ENCODE results near the gene ZBTB32.
"Not testable (repeated sequence)": the region's sequence is repeated elsewhere in the genome, so short reads cannot be mapped to it uniquely, and the experiment has no call there.

ZBTB32 gene

GRCh38 chr19:35673121-35673804 lies 31.1 kb upstream of the ZBTB32 start:
- Mint-ChIP-seq H3K27ac (no peak overlapping the region), H3K4me3 (peak overlapping the region; percentile 74), H3K36me3 (no peaks in the 10 kb centered on the region), H3K4me1 (peaks cover 7% of the 10 kb centered on the region), H3K9me3 (no peaks in the 10 kb centered on the region), H3K27me3 (peaks cover 31% of the 10 kb centered on the region)
- ATAC-seq (ENCODE audit: low read depth): peak; percentile 75
- DNase-seq (ENCODE audit: low spot score in 2 of 2): no peak

GRCh38 chr19:35675589-35676140 lies 28.7 kb upstream of the ZBTB32 start:
- ATAC-seq (ENCODE audit: low read depth) (no peak), DNase-seq (ENCODE audit: low spot score in 2 of 2) (no peak)
- Mint-ChIP-seq H3K27me3 (peaks cover 25% of the 10 kb centered on the region), H3K27ac (no peak overlapping the region), H3K36me3 (no peaks in the 10 kb centered on the region), H3K4me3 (no peak overlapping the region), H3K9me3 (no peaks in the 10 kb centered on the region), H3K4me1 (peaks cover 7% of the 10 kb centered on the region)

- Mint-ChIP-seq H3K27ac (no peak overlapping the region), H3K4me3 (no peak overlapping the region), H3K9me3 (no peaks in the 10 kb centered on the region), H3K27me3 (no peaks in the 10 kb centered on the region), H3K36me3 (no peaks in the 10 kb centered on the region), H3K4me1 (peaks cover 3% of the 10 kb centered on the region)
- DNase-seq (ENCODE audit: low spot score in 2 of 2) (no peak), ATAC-seq (ENCODE audit: low read depth) (no peak)
Measured at GRCh38 chr19:35689836-35690235, 14.5 kb upstream of the ZBTB32 start.

- not testable (repeated sequence) for DNase-seq (ENCODE audit: low spot score in 2 of 2); ATAC-seq (ENCODE audit: low read depth); H3K4me3 Mint-ChIP-seq; H3K27me3 Mint-ChIP-seq; H3K4me1 Mint-ChIP-seq; H3K36me3 Mint-ChIP-seq; H3K27ac Mint-ChIP-seq; H3K9me3 Mint-ChIP-seq
Measured at GRCh38 chr19:35691106-35691505, 13.3 kb upstream of the ZBTB32 start.

- H3K27me3 Mint-ChIP-seq: no peaks in the 10 kb centered on the region
- H3K36me3 Mint-ChIP-seq: no peaks in the 10 kb centered on the region
- H3K27ac Mint-ChIP-seq: no peak overlapping the region
- ATAC-seq (ENCODE audit: low read depth) (no peak), DNase-seq (ENCODE audit: low spot score in 2 of 2) (no peak)
- peaks cover 3% of the 10 kb centered on the region for H3K4me1 Mint-ChIP-seq
- H3K4me3 Mint-ChIP-seq: no peak overlapping the region
- H3K9me3 Mint-ChIP-seq: no peaks in the 10 kb centered on the region
Measured at GRCh38 chr19:35692010-35692409, 12.3 kb upstream of the ZBTB32 start.

- no peaks in the 10 kb centered on the region for H3K9me3 Mint-ChIP-seq
- ATAC-seq (ENCODE audit: low read depth): peak; percentile 1
- H3K27me3 Mint-ChIP-seq: no peaks in the 10 kb centered on the region
- peaks cover 3% of the 10 kb centered on the region for H3K4me1 Mint-ChIP-seq
- no peak overlapping the region for H3K27ac Mint-ChIP-seq
- no peak for DNase-seq (ENCODE audit: low spot score in 2 of 2)
- H3K4me3 Mint-ChIP-seq: no peak overlapping the region
- no peaks in the 10 kb centered on the region for H3K36me3 Mint-ChIP-seq
Measured at GRCh38 chr19:35693422-35693821, 10.9 kb upstream of the ZBTB32 start.

GRCh38 chr19:35693835-35694599 lies 10.3 kb upstream of the ZBTB32 start:
- DNase-seq (ENCODE audit: low spot score in 2 of 2) (peak; percentile 91 to 94), ATAC-seq (ENCODE audit: low read depth) (peak; percentile 99)
- no peak overlapping the region for H3K4me3 Mint-ChIP-seq
- no peaks in the 10 kb centered on the region for H3K36me3 Mint-ChIP-seq
- H3K9me3 Mint-ChIP-seq: no peaks in the 10 kb centered on the region
- peaks cover 3% of the 10 kb centered on the region for H3K4me1 Mint-ChIP-seq
- H3K27me3 Mint-ChIP-seq: no peaks in the 10 kb centered on the region
- no peak overlapping the region for H3K27ac Mint-ChIP-seq

GRCh38 chr19:35695895-35696422 lies 8.4 kb upstream of the ZBTB32 start:
- peaks cover 3% of the 10 kb centered on the region for H3K4me1 Mint-ChIP-seq
- no peaks in the 10 kb centered on the region for H3K27me3 Mint-ChIP-seq
- no peaks in the 10 kb centered on the region for H3K36me3 Mint-ChIP-seq
- H3K27ac Mint-ChIP-seq: no peak overlapping the region
- DNase-seq (ENCODE audit: low spot score in 2 of 2) (no peak), ATAC-seq (ENCODE audit: low read depth) (no peak)
- no peaks in the 10 kb centered on the region for H3K9me3 Mint-ChIP-seq
- no peak overlapping the region for H3K4me3 Mint-ChIP-seq

- no peak overlapping the region for H3K27ac Mint-ChIP-seq
- H3K4me3 Mint-ChIP-seq: no peak overlapping the region
- no peak for ATAC-seq (ENCODE audit: low read depth)
Measured at GRCh38 chr19:35696835-35697234, 7.5 kb upstream of the ZBTB32 start.

GRCh38 chr19:35702223-35703012 lies 1.9 kb upstream of the ZBTB32 start:
- peak; percentile 80 to 89 for DNase-seq (ENCODE audit: low spot score in 2 of 2)
- peak; percentile 97 for ATAC-seq (ENCODE audit: low read depth)
- no peaks in the 10 kb centered on the region for H3K9me3 Mint-ChIP-seq
- peak overlapping the region; percentile 99 for H3K4me3 Mint-ChIP-seq
- H3K27me3 Mint-ChIP-seq: no peaks in the 10 kb centered on the region
- H3K27ac Mint-ChIP-seq: peak overlapping the region; percentile 92
- no peaks in the 10 kb centered on the region for H3K36me3 Mint-ChIP-seq
- H3K4me1 Mint-ChIP-seq: peaks cover 3% of the 10 kb centered on the region

More at GRCh38 chr19:35696835-35697234, 7.5 kb upstream of the ZBTB32 start:
- DNase-seq (ENCODE audit: low spot score in 2 of 2): no peak
- no peaks in the 10 kb centered on the region for H3K27me3 Mint-ChIP-seq
- H3K9me3 Mint-ChIP-seq: no peaks in the 10 kb centered on the region
- peaks cover 3% of the 10 kb centered on the region for H3K4me1 Mint-ChIP-seq
- no peaks in the 10 kb centered on the region for H3K36me3 Mint-ChIP-seq

GRCh38 chr19:35703343-35703742 lies 1.0 kb upstream of the ZBTB32 start:
- Mint-ChIP-seq H3K36me3 (no peaks in the 10 kb centered on the region), H3K27ac (no peak overlapping the region), H3K4me3 (peak overlapping the region; percentile 99), H3K4me1 (peaks cover 3% of the 10 kb centered on the region), H3K27me3 (no peaks in the 10 kb centered on the region), H3K9me3 (no peaks in the 10 kb centered on the region)
- no peak for ATAC-seq (ENCODE audit: low read depth)
- no peak for DNase-seq (ENCODE audit: low spot score in 2 of 2)

GRCh38 chr19:35708391-35708790 lies 4.0 kb downstream of the ZBTB32 start:
- no peak for DNase-seq (ENCODE audit: low spot score in 2 of 2)

GRCh38 chr19:35710784-35711723 lies 6.7 kb downstream of the ZBTB32 start:
- Mint-ChIP-seq H3K4me3 (peak overlapping the region; percentile 70), H3K4me1 (peaks cover 34% of the 10 kb centered on the region), H3K27me3 (no peaks in the 10 kb centered on the region), H3K9me3 (no peaks in the 10 kb centered on the region), H3K27ac (peak overlapping the region; percentile 99), H3K36me3 (no peaks in the 10 kb centered on the region)
- DNase-seq (ENCODE audit: low spot score in 2 of 2) (peak in 1 of 2 donors; percentile 59), ATAC-seq (ENCODE audit: low read depth) (peak; percentile 47)

More at GRCh38 chr19:35708391-35708790, 4.0 kb downstream of the ZBTB32 start:
- ATAC-seq (ENCODE audit: low read depth): no peak
- Mint-ChIP-seq H3K36me3 (no peaks in the 10 kb centered on the region), H3K4me3 (no peak overlapping the region), H3K27me3 (no peaks in the 10 kb centered on the region), H3K27ac (no peak overlapping the region), H3K4me1 (peaks cover 17% of the 10 kb centered on the region), H3K9me3 (no peaks in the 10 kb centered on the region)

All from memory B cell (primary cell).